Loucy (cell line): ENCODE measurements around the gene WFIKKN2.

Experiments
- CTCF ChIP-seq: fragments of 200-600 bp; sonication (generic); conservative IDR thresholded peaks from 2 replicates; pipeline ENCODE4 v1.5.1; 2014; ENCODE audit warnings: mild to moderate bottlenecking, antibody characterized with exemption, low read length
- EZH2phosphoT487 ChIP-seq: fragments of 200-600 bp; IDR thresholded peaks from 2 replicates; pipeline ENCODE4 v1.6.1; 2018; ENCODE audit warnings: antibody characterized with exemption, mild to moderate bottlenecking, moderate library complexity, borderline replicate concordance

GRCh38 chr17:50834429-50835300 lies 721 bp upstream of the WFIKKN2 start:
- no peak for TF ChIP-seq CTCF
- no peak for TF ChIP-seq EZH2phosphoT487
